HG02678 (cell line): Measurements from ENCODE around the gene GINS1.

Experiments used
- ATAC-seq: cut with Tn5 transposase; IDR thresholded peaks from one replicate; pipeline ENCODE4 v1.9.1; 2021; ENCODE audit warnings: mild to moderate bottlenecking, moderate library complexity; ENCODE audit not compliant: unreplicated experiment

GINS1 gene

GRCh38 chr20:25493137-25493536, 85.7 kb downstream of the GINS1 start:
- ATAC-seq = no peak

- no peak for ATAC-seq
Observed at GRCh38 chr20:25493748-25494505, 86.5 kb downstream of the GINS1 start.

- no peak for ATAC-seq
Observed at GRCh38 chr20:25494506-25495188, 87.2 kb downstream of the GINS1 start.

GRCh38 chr20:25495189-25495824, 87.8 kb downstream of the GINS1 start:
- no peak for ATAC-seq

- ATAC-seq = no peak
Observed at GRCh38 chr20:25496165-25496967, 88.9 kb downstream of the GINS1 start.

- no peak for ATAC-seq
Observed at GRCh38 chr20:25496968-25497401, 89.5 kb downstream of the GINS1 start.

- ATAC-seq = no peak
Observed at GRCh38 chr20:25497586-25498279, 90.3 kb downstream of the GINS1 start.
